Fibroblast of skin of left biceps (primary cell): ENCODE measurements around the gene CPOX.
"Not testable (repeated sequence)": the region's sequence is repeated elsewhere in the genome, so short reads cannot be mapped to it uniquely, and the experiment has no call there.

Source experiments
- DNase-seq, 2 experiments: peaks; one replicate each; pipeline ENCODE4 v3.0.0-alpha.2; 2013; ENCODE audit warnings: low read depth in 2 of 2

Gene CPOX

DNA sequence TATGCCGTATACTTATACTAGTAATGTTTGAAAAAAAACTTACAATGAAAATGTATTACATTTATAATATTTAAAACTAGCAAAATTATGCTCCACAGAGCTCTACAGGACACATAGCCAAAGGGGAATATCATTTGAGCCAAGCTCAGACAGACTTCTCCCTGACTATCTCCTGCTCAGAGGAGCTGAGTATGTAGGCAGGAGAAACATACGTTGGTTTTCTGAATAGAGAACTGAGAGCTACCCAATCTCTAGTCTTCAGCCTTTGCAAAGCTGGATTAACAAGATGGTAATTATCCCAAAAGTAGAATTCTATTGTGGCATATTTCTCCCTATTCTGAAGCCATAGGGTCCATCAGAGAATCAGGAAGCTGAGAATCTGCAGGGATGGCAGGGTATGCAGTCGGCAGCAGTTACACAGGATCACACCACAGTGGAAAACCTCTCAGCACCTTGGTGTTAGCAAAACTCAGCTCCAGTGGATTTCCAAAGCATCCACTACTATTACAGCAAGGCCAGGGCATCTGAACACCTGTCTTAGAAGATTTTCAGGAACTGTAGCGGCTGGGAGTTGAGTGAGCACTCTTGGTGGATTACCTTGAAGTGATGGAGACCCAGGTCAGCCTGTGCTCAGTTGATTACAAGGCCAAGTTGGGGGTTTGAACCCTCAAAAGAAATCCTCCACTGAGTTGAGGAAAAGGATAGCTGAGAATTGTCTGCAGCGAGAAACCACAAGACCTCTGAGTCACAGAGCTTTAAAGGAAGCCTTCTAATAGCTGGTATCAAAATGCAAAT is 31.5 kb downstream of the CPOX start:
- no peak for DNase-seq

- no peak for DNase-seq
Measured at GRCh38 chr3:98560911-98561310, 32.5 kb downstream of the CPOX start.

- not testable (repeated sequence) for DNase-seq
Measured at GRCh38 chr3:98559769-98560168, 33.6 kb downstream of the CPOX start.

GRCh38 chr3:98558100-98558827 is 35.1 kb downstream of the CPOX start:
- DNase-seq: no peak

GRCh38 chr3:98557324-98558010 is 35.9 kb downstream of the CPOX start:
- no peak for DNase-seq

DNA sequence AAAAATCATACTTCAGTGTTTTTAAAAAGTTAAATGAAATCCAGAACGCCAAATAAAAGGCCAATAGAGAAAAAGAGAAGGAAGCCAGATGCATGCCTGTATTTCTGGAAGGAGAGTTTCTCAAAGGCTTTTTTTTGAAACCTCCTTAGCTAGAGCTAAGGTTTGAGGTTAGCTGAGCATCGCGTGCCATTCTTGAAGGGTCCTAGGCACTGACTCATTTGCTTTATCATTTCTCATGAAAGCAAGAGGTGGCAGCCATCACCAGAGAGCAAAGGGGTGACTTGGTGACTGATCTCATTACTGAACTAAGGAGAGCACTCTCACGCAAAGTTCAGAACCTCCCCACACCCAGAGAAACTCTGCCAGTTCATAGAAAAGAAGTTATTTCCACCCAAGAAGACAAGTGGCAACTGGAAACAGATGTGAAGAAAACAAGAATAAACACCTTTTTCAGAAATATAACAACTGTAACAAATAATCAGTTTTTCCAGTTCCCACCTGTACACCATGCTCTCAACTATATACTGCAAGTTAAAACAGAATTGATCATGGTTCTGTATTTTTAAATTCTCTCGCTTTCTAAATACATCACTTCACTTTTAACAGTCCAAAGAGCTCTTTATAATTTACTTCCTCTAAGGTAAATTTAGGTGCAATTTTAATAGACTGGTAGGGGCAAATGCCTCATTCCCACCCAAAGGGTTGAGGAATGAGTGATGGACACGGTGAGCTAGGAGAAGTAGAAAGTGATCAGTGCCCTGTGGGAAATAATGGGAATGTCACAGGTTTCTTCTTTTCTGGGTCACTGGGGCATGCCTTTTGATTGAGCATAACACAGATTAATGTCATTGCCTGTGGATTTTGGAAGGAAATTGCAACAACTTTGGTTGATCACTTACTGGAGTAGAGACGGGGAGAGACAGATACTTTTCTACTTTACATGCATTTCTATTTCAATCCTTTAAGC is 37.0 kb downstream of the CPOX start:
- no peak for DNase-seq

DNA sequence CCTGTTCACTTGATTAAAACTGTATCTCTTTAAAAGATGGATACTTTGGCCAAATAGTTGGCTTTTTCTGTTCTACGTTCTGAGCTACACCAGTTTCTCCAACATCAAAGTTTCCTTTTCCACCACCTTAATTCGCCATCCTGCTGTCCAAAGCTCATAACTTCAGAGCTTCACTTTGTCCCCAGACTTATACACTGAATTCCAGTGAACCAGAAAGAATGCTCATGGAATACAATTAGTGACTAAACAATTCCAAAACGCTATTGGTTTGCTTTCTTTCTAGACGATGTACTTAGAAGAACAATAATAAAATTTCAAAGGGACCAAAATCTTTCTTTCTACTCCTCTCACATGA is 38.4 kb downstream of the CPOX start:
- no peak for DNase-seq

DNA sequence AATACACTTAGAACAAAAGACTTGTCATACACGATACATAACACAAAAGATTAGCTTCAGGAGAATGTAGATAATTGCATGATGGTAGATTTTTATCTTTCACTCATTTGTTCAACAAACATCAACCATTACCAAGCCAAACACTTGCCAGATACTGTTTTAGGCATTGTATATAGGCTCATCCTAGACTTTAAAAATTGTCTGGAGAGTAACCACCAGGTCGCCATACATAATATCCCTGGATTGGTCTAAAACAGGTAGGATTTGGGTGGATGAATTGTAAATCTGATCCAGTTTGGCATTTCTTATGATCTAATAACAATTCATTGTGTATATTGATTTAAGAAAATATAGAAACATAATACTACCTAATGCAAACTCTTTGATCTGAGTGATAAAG is 38.8 kb downstream of the CPOX start:
- DNase-seq: no peak

DNA sequence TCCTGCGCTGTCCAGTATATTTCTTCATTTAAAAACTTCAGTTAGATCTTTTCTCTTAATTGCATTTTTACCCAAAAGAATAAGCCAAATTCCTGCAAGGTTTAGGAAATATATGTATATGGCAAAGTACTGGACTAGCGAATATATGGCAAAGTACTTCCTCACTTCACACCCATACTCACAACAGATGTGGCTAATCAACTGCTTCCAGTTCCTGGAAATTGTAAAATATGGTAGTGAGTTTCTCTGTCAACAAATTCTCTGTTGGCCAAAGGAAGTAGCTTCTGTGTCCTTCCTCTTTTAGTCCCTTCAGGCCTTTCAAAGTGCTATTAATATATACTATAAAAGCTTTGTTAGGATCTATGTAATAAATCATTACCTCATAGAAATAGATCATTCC is 39.7 kb downstream of the CPOX start:
- no peak for DNase-seq

GRCh38 chr3:98553021-98553563 is 40.3 kb downstream of the CPOX start:
- no peak for DNase-seq

- no peak for DNase-seq
Measured at GRCh38 chr3:98552232-98553020, 41.0 kb downstream of the CPOX start.

GRCh38 chr3:98551754-98552153 is 41.7 kb downstream of the CPOX start:
- no peak for DNase-seq

GRCh38 chr3:98551236-98551635 is 42.2 kb downstream of the CPOX start:
- DNase-seq: no peak

GRCh38 chr3:98550833-98551232 is 42.6 kb downstream of the CPOX start:
- no peak for DNase-seq

- DNase-seq: no peak
Measured at GRCh38 chr3:98548544-98548943, 44.9 kb downstream of the CPOX start.

DNA sequence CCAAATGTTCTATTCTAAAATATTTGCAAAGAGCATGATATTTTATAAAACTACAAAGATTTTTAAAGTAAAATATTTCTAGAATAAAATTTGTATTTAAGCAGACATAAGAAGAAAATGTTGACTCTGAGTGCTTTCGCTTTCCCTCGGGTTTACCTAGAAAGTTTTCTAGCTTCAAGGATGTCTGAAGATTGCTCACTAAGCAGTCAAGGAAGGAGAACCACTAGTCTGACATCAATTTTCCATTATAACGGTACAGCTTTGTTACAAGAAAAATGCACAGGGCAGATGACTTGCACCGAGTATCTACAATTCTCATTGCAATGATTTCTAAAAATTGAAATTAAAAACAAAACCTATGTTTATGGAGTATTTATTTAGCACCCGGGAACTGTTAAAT is 47.5 kb downstream of the CPOX start:
- DNase-seq: no peak

DNA sequence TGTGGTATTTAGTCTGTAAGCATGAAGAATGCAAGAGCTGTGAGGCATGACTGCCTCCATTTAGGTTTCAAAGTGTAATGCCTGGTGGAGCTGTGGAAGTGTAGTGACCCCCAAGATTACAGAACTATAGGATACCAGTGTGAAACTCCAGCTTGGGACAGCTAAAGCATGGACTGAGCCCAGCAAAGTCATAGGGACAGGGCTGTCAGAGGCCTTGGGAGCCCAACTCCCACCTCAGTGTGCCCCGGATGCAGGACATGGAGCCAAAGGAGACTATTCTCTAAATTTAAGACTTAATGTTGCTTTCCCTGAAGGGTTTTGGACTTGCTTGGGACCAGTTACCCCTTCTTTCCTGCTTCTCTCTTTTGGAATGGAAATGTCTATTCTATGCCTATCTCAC is 50.8 kb downstream of the CPOX start:
- no peak for DNase-seq

DNA sequence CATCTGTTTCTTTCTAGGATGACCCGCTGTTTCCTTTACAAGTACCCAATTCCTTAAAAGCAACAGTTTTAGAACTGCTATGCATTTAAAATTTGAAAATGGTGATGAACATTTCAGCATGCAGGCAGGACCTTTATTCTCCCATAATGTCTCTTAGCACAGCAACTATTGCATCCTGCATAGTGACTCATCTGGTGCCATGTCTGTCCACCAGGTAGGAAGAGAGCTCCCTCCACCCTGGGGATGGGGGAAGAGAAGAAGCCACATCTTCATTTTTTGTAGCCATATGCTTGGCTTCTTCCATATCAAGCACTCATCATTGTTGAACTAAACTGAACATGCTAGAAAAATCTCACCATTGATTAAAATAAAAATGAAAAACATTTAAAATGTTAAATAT is 51.7 kb downstream of the CPOX start:
- no peak for DNase-seq

DNA sequence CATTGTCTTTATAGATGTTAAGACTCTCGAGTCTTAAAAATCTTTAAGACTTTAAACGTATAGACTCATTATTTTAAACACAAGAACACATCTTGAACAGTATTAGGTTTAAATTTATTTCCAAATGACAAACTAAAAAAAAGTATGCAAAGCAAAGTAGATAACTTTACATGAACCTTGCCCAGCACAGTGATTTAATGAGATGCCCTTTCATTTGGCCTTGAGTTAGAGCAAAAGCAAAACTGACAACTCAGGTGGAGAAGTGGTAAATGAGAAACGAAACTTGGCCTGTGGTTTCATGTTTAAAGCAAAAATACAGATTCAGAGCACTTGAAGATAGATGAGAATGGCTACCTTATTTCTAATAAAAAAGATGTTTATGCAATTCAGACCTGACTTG is 53.1 kb downstream of the CPOX start:
- DNase-seq: no peak

GRCh38 chr3:98536456-98537017 is 56.9 kb downstream of the CPOX start:
- no peak for DNase-seq
